Gastrocnemius medialis (tissue), 4 donors: Measurements from ENCODE around the gene APELA.

Experiments
- POLR2A ChIP-seq, 2 donors: fragments of 450-650 bp; IDR thresholded peaks; one replicate each; pipeline ENCODE4 v1.6.1; 2017; ENCODE audit warnings: antibody characterized with exemption in 2 of 2, mild to moderate bottlenecking in 2 of 2, moderate library complexity in 2 of 2
- TF ChIP-seq, protein P1 (sequence below), 5 experiments: fragments of 450-650 bp in 3 of 5; fragments of 200-600 bp in 2 of 5; sonication (generic) in 2 of 5; IDR thresholded peaks in 4 of 5; conservative IDR thresholded peaks in 1 of 5; 1 replicate in 4 of 5; 2 replicates in 1 of 5; pipeline ENCODE4 v1.5.1; 2016 to 2019; ENCODE audit warnings: antibody characterized with exemption in 5 of 5, mild to moderate bottlenecking in 3 of 5, moderate library complexity in 3 of 5

DNA sequence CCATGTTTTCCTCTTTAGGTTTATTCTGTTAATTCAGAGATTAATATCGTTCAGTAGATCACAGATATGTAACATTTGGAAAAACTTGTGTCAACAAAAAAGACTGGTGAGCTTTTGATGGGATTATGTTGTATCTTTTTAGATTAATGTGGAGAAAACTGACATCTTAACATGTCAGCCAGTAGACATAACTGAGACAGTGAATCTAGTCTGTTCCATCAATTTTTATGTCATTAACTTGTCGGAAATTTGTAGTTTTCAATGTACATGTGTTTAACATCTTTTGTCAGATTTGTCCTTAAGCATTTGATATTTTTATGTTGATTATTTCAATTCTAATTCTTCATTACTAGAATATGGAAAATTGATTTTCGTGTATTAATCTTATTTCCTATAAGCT, 42.0 kb downstream of the APELA start:
- TF ChIP-seq, protein P1, sequence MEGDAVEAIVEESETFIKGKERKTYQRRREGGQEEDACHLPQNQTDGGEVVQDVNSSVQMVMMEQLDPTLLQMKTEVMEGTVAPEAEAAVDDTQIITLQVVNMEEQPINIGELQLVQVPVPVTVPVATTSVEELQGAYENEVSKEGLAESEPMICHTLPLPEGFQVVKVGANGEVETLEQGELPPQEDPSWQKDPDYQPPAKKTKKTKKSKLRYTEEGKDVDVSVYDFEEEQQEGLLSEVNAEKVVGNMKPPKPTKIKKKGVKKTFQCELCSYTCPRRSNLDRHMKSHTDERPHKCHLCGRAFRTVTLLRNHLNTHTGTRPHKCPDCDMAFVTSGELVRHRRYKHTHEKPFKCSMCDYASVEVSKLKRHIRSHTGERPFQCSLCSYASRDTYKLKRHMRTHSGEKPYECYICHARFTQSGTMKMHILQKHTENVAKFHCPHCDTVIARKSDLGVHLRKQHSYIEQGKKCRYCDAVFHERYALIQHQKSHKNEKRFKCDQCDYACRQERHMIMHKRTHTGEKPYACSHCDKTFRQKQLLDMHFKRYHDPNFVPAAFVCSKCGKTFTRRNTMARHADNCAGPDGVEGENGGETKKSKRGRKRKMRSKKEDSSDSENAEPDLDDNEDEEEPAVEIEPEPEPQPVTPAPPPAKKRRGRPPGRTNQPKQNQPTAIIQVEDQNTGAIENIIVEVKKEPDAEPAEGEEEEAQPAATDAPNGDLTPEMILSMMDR (IDR thresholded peaks at IDR 0.05 in 4 of 5, conservative IDR thresholded peaks at IDR 0.05 in 1 of 5) = no peak
- TF ChIP-seq POLR2A (IDR thresholded peaks at IDR 0.05) = no peak
